ENCODE results near the gene SSBP3.
"Not testable (repeated sequence)": the region's sequence is repeated elsewhere in the genome, so short reads cannot be mapped to it uniquely, and the experiment has no call there.

SSBP3 gene

GRCh38 chr1:54406339-54407153, at the start of gene SSBP3:
TSS of gene SSBP3 (minus strand) at chr1:54406394.
- peak; percentile 95 for DNase-seq

DNA sequence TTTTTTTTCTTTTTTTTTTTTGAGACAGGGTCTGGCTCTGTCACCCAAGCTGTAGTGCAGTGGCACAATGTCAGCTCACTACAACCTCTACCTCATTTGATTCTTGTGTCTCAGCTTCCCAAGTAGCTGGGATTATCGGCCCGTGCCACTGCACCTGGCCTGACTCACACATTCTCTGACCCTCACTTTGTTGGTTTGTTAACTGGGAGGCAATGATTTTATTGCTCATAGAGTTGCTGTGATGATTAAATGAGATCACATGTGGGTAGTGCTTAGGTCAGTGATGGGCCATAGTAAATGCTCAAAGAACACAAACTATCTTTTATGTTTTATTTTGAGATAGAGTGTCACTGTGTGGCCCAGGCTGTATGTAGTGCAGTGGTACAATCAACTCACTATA, 47.3 kb upstream of the SSBP3 start:
- DNase-seq, result no peak

DNA sequence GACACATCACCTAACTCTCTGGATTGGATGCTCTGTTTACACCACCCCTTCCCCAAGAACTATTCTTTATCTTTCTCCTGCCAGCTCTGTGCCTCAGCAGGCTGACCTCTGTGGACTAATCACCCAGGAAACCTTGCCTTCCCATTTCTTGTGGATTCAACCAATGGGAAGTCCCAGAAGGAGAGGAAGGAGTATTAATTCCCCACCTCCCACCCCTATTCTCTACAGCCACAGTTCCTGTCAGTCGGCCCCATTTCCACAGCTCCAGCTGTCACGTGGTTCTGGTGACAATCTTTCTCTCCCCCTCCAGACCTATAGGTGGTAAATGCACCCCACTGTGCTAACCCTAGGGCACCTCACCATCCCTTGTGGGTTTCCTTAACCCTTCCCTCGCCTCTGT, 46.8 kb upstream of the SSBP3 start:
- DNase-seq, result no peak

- not testable (repeated sequence) for DNase-seq
Measured at GRCh38 chr1:54449431-54449830, 43.2 kb upstream of the SSBP3 start.

GRCh38 chr1:54448801-54449200, 42.6 kb upstream of the SSBP3 start:
- not testable (repeated sequence) for DNase-seq

- not testable (repeated sequence) for DNase-seq
Measured at GRCh38 chr1:54447081-54447480, 40.9 kb upstream of the SSBP3 start.

DNA sequence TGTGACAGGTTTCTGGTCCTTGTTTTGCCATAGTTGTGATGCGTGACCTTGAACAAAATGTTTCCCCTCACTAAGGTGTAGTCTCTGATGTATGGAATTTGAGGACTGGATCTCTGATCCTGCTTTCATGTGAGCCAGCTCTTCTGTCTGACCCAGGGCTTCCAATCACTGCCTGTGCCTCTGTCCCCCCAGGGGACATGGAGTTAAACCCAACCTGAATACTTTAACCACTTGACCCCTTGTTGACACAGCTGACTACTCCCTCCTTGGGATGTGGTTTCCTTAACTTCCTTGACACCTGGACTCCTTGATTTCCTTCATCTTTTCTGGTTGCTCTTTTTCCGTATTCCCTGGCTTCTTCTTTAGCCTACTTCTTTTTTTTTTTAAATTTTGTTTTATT, 36.0 kb upstream of the SSBP3 start:
- no peak for DNase-seq

- DNase-seq, result no peak
Measured at GRCh38 chr1:54439550-54440223, 33.5 kb upstream of the SSBP3 start.

- DNase-seq, result no peak
Measured at GRCh38 chr1:54437783-54438182, 31.6 kb upstream of the SSBP3 start.

- DNase-seq, result no peak
Measured at GRCh38 chr1:54436826-54437225, 30.6 kb upstream of the SSBP3 start.

GRCh38 chr1:54429838-54430237, 23.6 kb upstream of the SSBP3 start:
- DNase-seq, result no peak

- DNase-seq, result no peak
Measured at GRCh38 chr1:54428837-54429518, 22.8 kb upstream of the SSBP3 start.

DNA sequence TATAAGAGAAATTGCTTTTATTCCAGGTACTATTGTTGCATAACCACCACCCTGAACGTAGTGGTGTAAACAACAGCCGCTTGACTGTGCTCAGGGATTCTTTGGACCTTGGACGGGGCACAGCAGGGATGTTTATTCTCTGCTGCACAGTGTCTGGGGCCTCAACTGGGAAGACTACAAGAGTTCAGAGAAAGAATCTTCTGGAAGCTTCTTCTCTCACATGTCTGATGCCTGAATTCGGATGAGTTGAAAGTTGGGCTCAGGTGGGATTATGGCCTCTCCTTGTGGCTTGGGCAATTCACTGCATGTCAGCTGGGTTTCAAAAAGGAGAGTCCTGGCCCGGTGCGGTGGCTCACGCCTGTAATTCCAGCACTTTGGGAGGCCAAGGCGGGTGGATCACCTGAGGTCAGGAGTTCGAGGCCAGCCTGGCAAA, 19.0 kb upstream of the SSBP3 start:
- DNase-seq, result no peak

- no peak for DNase-seq
Measured at GRCh38 chr1:54424398-54424797, 18.2 kb upstream of the SSBP3 start.

- no peak for DNase-seq
Measured at GRCh38 chr1:54421101-54421504, 14.9 kb upstream of the SSBP3 start.

DNA sequence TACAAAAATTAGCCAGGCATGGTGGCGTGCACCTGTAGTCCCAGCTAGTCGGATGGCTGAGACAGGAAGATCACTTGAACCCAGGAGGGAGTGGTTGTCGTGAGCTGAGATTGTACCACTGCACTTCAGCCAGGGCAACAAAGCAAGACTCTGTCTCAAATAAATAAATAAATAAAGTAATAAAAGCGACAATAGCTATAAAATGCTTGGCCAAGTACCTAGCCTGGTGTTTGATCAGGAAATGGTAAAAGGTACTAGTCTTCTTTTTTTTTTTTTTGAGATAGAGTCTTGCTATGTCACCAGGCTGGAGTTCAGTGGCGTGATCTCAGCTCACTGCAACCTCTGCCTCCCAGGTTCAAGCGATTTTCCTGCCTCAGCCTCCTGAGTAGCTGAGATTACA, 12.4 kb upstream of the SSBP3 start:
- DNase-seq, result not testable (repeated sequence)

GRCh38 chr1:54417123-54417522, 10.9 kb upstream of the SSBP3 start:
- DNase-seq, result no peak

GRCh38 chr1:54416435-54416834, 10.2 kb upstream of the SSBP3 start:
- no peak for DNase-seq

DNA sequence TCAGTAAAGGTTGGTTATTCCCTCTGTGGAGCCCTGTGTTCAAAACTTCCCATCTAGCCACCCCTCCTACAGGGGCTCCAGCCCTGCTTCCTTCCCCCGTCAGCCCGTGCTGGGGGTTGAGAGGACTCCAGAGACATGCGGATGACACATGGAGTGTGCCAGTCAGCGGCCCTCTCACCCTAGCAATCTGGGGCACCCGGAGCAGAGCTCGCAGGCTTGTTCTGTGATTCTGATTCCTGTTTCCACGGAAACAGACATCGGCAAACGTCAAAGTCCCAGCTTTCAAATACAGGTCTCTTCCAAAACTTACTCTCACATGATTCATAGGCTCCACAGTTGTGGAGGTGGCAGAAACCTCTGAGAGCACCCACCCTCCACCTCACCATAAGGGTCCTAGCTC, 9.8 kb upstream of the SSBP3 start:
- no peak for DNase-seq

- DNase-seq, result no peak
Measured at GRCh38 chr1:54415533-54415932, 9.3 kb upstream of the SSBP3 start.

GRCh38 chr1:54413732-54414131, 7.5 kb upstream of the SSBP3 start:
- no peak for DNase-seq

DNA sequence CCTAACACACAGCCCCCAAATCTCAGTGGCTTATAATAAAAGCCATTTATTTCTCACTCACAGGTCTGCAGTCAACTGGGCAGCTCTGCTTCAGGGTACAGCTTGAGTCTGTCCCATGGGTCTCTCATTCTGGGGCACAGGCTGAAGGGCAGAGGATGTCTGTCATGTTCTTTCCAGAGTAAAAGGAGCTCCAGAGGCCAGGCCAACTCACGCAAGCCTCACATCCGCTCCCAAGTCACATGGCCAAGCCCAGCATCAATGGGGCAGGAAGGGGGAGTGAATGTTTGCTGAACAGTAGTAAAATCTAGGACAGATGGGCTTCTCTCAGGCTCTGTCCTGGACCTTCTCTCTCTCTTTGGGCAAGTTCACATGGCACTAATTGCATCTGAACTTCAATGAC, 7.1 kb upstream of the SSBP3 start:
- DNase-seq, result peak; percentile 59

DNA sequence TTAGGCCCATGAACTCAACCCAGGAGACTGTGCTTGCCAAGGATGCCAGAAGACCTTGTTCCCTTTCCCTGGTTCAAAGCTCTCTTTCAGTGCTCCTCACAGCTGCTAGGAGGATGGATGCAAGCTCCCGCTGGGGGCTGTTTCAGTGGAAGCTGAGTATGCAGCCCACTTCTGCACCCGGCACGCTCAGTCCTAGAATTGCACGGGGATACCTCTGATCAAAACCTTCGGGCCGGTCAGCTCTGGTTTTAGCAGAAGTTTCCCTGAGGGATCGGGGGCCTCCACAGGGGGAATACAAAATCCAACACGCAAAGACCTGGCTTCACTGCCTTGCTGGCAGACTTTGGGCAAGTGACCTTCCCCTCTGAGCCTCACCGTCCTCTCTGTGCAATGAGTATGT, 4.2 kb upstream of the SSBP3 start:
- DNase-seq, result no peak
